ENCODE measurements around the gene KYNU.

KYNU gene

GRCh38 chr2:142973160-142973821, 95.8 kb downstream of the KYNU start:
- peak; percentile 15 for DNase-seq

DNA sequence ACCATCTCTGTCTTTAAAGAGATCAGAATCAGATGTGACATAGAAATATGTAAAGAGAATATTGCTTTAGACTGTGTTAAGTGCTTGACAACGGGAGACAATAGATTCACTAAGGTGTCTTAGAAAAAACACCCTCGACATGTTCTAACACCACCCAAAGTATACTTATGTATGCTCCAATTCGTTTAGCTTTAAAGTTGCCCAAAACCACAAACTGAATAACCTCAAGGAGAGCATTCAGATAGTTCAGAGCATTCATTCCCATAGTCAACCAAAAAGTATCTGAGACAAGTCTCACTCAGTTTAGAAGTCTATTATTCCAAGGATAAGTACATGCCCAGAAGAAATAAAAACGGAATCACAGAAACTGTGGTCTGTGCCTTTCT, 96.4 kb downstream of the KYNU start:
- no peak for DNase-seq

- no peak for DNase-seq
These were observed 97.0 kb downstream of the KYNU start for GRCh38 chr2:142974288-142975024.

DNA sequence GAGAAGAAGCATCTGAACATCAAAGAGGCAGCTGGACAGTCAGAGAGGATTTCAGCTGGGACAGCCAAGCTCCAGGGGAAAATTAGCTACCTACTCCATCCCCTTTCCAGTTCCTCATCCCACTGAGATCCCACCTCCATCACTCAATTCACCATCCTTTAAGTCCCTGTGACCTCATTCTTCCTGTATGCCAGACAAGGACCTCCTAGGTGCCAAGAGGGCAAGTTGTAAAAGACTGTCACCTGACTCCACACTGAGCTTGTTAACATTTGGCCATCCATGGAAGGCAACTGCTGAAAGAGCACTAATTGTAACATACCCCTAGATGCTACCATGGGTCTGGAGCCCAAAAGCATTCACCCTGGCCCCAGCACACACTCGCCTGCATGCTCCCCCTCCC, 97.8 kb downstream of the KYNU start:
- DNase-seq, result no peak

- DNase-seq, result no peak
These were observed 103.0 kb downstream of the KYNU start for GRCh38 chr2:142980246-142981068.

DNA sequence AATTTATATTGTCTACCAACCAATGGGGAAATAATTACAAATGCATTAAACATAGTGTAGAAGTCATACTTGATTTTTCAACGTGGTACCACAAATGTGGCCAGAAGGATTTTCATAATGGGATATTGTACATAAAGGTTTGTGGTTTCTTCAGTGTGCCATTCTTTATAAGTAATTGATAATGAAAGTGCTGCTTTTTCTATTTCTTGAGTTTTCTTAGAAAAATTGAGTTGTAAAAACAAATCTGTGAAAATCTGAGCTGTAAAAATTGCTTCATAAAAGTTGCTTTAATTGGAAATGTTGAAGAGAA, 103.6 kb downstream of the KYNU start:
- no peak for DNase-seq

DNA sequence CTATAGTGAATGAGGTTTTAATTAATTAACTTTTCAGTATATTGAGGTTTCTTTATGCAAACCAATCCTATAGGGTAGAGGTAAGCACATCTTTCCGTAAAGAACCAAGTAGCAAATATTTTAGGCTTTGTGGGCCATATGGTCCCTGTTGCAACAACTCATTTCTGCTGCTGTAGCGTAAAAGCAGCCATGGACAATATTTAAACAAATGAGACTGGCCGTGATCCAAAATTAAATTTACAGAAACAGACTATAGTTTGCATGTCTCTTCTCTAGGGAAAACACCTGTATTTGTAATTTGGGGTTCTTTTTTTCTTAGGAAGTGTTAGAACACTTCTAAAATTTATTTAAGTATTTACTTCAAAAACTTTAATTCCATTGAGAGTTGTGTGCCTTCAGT, 104.3 kb downstream of the KYNU start:
- no peak for DNase-seq

DNA sequence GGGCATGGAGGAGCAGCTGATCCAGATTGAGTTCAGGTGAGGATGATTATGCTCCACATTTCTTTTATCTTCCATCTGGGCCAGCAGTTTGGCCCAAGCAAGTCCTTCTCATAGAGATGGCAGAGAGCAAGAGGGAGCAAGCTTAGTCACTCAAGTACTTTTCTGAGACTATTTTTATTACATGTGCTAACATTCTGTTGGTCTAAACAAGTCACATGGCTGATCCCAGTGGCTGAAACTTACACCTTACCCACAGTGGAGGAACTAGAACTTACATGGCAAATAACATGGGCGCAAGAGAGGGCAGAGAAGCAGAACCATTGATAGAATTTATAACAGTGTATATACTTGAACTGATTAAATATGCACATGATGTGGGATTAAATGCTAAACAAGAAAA, 105.7 kb downstream of the KYNU start:
- no peak for DNase-seq

- no peak for DNase-seq
These were observed 107.2 kb downstream of the KYNU start for GRCh38 chr2:142984657-142985056.

DNA sequence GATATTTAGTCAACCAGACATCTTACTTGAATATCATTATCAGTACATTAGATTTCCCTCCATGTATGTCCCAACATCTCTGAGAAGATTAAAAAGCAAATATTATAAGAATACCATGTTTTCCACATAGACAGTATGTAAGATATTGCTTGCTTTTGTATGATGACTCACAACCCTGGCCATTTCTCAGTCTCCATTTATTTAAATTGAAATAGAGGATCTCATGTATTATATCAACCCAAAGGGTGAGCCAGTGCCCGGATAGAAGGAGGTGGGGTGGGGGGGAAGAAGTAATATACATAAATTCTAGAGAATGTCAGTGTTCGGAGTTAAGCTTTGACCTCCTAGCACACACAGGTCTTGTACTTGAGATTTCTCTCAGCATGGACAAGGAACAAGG, 109.6 kb downstream of the KYNU start:
- DNase-seq, result no peak

DNA sequence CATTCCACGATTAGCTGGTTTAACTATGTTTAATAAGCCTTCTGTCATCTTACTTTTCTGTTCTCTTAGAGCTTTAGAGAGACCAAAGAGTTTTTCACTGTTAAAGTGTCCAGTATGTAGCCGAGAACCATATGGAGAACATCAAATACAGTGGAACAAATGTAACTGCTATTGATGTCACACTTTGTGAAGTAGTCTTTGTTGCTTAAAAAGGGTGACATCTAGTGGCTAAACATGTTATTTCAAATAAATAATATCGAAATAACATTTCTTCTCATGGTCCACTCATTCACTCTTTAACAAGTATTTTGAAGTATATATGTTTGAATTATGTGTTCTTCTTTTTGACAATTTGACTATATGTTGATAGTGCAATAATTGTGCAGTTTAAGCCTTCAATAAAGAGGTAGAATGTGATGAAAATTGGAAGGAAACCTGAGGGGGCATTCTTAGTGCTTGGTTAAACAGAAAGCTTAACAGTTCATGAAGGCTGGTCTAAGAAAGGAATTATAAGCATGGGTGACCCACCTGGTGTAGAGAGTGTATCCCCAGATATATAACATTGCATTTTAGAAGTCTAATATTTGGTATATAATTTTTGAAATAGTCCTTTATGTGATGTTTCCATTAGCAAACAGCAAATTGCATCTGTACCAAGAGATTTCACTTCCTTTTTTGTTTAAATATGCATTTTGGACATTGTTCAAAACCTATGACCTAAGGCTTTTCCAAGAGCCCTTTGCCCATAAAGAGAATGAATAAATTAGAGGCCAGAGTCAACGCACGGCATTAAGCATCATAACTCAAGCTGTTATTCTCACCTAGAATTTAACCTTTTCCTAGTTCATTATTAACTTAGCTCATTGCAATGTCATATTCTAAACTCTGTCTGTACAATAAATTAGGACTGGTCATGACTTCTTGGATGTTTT, 112.1 kb downstream of the KYNU start:
- DNase-seq, result no peak

DNA sequence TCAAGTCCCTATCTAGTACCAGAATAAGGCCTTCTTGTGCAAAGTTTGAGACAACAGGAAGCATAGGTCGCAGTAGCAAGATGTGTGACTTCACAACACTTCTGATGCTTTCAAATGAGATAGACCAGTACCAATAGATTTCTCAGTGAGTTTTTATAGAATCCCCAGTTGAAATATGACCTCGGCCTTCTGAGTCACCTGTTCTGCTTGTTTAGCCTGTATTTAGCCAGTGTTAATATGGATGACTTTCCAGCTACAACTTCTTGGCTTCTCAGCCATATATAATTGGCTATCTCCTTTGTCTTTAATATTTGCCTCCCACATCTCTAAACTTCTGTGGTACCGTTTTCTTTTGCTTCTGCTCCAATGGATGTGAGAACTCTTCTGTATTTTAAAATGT, 113.8 kb downstream of the KYNU start:
- DNase-seq, result no peak

DNA sequence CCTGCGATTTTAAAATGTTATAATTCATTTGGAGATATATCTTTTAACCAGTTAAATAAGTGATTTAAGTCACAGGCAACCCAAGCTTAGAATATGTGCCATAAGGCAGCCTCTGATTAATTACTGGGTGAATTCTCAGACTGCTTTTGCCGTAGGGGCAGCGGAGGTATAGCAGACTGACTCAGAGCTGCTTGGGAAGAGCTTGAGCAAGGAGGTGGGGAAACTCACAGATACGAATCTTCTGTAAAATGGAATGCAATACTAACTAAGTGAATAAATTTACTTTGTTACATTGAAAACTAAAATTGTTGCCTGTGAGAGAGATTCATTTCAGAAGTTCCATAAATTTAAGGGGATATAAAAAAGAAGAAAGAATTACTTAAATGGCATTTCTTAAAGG, 115.4 kb downstream of the KYNU start:
- no peak for DNase-seq

- no peak for DNase-seq
These were observed 116.3 kb downstream of the KYNU start for GRCh38 chr2:142993771-142994170.

DNA sequence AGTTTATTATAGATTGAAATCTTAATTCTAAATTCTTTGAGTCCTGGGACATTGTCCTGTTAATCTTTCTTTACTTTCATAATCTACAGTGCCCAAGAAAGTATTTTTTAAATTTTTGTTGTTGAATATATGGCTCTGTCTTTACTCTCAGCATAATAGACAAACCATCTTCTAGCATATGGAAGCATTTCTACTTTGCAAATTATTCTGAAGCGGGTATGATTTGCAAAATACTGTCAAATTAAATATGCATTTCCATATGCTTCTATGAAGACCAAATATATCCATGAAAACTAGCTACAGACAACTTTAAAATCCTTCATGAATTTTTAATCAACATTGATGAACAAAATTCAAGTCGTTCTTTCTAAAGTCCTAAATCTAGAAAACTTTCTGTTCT, 117.2 kb downstream of the KYNU start:
- DNase-seq, result no peak

DNA sequence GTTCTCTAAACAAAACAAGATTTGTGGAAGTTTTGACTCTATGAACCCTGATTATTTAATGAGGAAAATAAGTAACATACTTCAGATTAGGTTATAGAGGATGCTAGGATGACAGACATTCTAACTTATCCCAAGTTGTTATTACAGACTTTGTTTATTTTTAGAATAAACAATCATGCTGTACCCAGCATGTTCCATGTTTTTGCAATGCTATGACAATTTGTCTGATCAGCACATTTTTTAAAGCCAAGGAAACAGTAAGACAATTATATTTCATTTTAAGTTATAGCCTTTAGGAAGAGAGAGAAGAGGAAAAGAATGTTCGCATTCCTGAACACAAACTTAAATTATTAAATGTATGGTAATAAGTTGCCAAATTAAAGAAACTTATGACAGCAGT, 119.8 kb downstream of the KYNU start:
- DNase-seq, result no peak

- no peak for DNase-seq
These were observed 123.1 kb downstream of the KYNU start for GRCh38 chr2:143000599-143000998.

GRCh38 chr2:143001501-143001900, 124.0 kb downstream of the KYNU start:
- DNase-seq, result no peak

- DNase-seq, result no peak
These were observed 138.2 kb downstream of the KYNU start for GRCh38 chr2:143015656-143016055.

DNA sequence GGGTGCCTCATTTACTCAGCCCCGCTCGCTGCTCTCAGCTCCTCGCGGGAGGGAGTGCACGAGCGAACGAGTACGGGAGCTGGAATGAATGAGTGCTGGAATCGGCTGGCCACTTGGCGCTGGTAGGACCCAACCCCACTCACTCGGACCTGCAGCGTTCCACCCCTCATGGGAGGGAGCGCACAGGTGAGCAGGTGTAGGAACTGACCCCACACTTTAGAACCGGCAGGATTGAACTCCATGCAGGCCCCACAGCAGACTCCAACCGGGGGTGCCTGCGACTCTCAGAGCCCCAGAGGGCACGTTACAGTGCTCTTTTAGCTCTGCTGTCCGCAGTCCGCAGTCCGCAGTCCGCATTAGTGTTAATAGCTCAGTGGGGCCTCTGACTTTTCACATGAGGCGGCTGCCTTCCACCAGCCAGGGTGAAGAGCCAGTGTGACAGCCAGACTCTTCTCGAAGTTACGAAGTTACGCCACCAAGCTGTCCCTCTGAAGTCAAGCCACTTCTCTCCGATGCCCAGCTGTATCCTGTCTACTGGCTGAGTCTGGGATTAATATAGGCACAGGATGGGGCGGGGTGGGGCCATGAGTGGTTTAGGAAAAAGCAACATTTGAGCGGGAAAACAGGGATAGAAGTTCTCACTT, 149.1 kb downstream of the KYNU start:
- peak; percentile 27 for DNase-seq

GRCh38 chr2:143029141-143029540, 151.7 kb downstream of the KYNU start:
- no peak for DNase-seq

- no peak for DNase-seq
These were observed 152.7 kb downstream of the KYNU start for GRCh38 chr2:143030127-143030526.
